Osteoblast (primary cell): Measurements from ENCODE around the gene SLC30A5. TPM values are rescaled to one million over a fixed set of nuclear protein-coding genes. Genes with fewer than 3 reads are reported as not detected.
"Not testable (repeated sequence)": the region's sequence is repeated elsewhere in the genome, so short reads cannot be mapped to it uniquely, and the experiment has no call there.

Experiments used
- DNase-seq: peaks from one replicate; pipeline ENCODE4 v3.0.0; 2011; ENCODE audit warnings: low spot score, mixed read lengths; ENCODE audit not compliant: insufficient read length; ENCODE audit errors: missing footprints
- H2AFZ ChIP-seq: 2 replicates; pipeline ENCODE4 v1.6.0; 2011; ENCODE audit warnings: mild to moderate bottlenecking, low read length
- H3K27ac ChIP-seq: 2 replicates; pipeline ENCODE4 v1.5.1; 2011; ENCODE audit warnings: mild to moderate bottlenecking, low read depth, low read length, moderate library complexity
- H3K27me3 ChIP-seq: 2 replicates; pipeline ENCODE4 v1.6.0; 2012; ENCODE audit warnings: mild to moderate bottlenecking, control low read depth, inconsistent platforms, low read length, moderate library complexity; ENCODE audit not compliant: insufficient read depth
- H3K36me3 ChIP-seq: 2 replicates; pipeline ENCODE4 v1.5.1; 2011; ENCODE audit warnings: mild to moderate bottlenecking, low read length, control low read depth, moderate library complexity; ENCODE audit not compliant: insufficient read depth
- H3K4me1 ChIP-seq: 2 replicates; pipeline ENCODE4 v1.5.1; 2011; ENCODE audit warnings: mild to moderate bottlenecking, low read length, control low read depth, moderate library complexity; ENCODE audit not compliant: insufficient read depth
- H3K4me2 ChIP-seq: 2 replicates; pipeline ENCODE4 v1.6.0; 2011; ENCODE audit warnings: mild to moderate bottlenecking, low read length; ENCODE audit not compliant: insufficient read depth
- H3K4me3 ChIP-seq: fragments of 200-600 bp; sonication (generic); 3 replicates; pipeline ENCODE4 v1.5.1; 2012; ENCODE audit warnings: mild to moderate bottlenecking, low read length, inconsistent platforms; ENCODE audit not compliant: insufficient read depth
- H3K79me2 ChIP-seq: 2 replicates; pipeline ENCODE4 v1.6.0; 2012; ENCODE audit warnings: mild to moderate bottlenecking, low read length, control low read depth, inconsistent platforms; ENCODE audit not compliant: insufficient read depth
- H3K9me3 ChIP-seq: 2 replicates; pipeline ENCODE4 v1.5.1; 2011; ENCODE audit warnings: low read depth, low read length, control low read depth
- H4K20me1 ChIP-seq: 2 replicates; pipeline ENCODE4 v1.6.0; 2012; ENCODE audit warnings: mild to moderate bottlenecking, low read length, control low read depth; ENCODE audit not compliant: insufficient read depth
- CTCF ChIP-seq: IDR thresholded peaks from 2 replicates; pipeline ENCODE4 v1.5.1; 2011; ENCODE audit warnings: mild to moderate bottlenecking, low read depth, low read length, moderate library complexity; ENCODE audit errors: extremely low read depth
- total RNA-seq: library from RNA; depleted of rRNA; stranded (reverse); fragments of >200 nt; gene quantifications from 2 replicates; pipeline ENCODE4 v1.2.3, GENCODE V29; 2012

The SLC30A5 gene
- total RNA-seq, 1 donor, result 42.0 TPM

GRCh38 chr5:69103521-69103920, 9.7 kb downstream of the SLC30A5 start:
- no peaks in the 10 kb centered on the region for H3K27me3 ChIP-seq
- H4K20me1 ChIP-seq, result peaks cover 4% of the 10 kb centered on the region
- no peaks in the 10 kb centered on the region for H3K9me3 ChIP-seq
- TF ChIP-seq CTCF, result no peak
- no peak overlapping the region for H3K4me2 ChIP-seq
- peaks cover 33% of the 10 kb centered on the region for H3K79me2 ChIP-seq
- no peak overlapping the region for H3K4me3 ChIP-seq
- no peak overlapping the region for H3K27ac ChIP-seq
- H3K4me1 ChIP-seq, result no peaks in the 10 kb centered on the region
- H3K36me3 ChIP-seq, result peaks cover 44% of the 10 kb centered on the region
- DNase-seq, result no peak
- no peak overlapping the region for H2AFZ ChIP-seq

- H3K27me3 ChIP-seq, result no peaks in the 10 kb centered on the region
- H4K20me1 ChIP-seq, result no peaks in the 10 kb centered on the region
- H3K79me2 ChIP-seq, result peaks cover 12% of the 10 kb centered on the region
- H3K4me1 ChIP-seq, result no peaks in the 10 kb centered on the region
- DNase-seq, result no peak
- H3K9me3 ChIP-seq, result no peaks in the 10 kb centered on the region
- peaks cover 56% of the 10 kb centered on the region for H3K36me3 ChIP-seq
- H3K4me3 ChIP-seq, result no peak overlapping the region
- no peak overlapping the region for H2AFZ ChIP-seq
- no peak overlapping the region for H3K4me2 ChIP-seq
- TF ChIP-seq CTCF, result no peak
- no peak overlapping the region for H3K27ac ChIP-seq
These were observed 12.4 kb downstream of the SLC30A5 start for GRCh38 chr5:69105996-69106906.

- not testable (repeated sequence) for H2AFZ ChIP-seq, H3K27me3 ChIP-seq, H3K9me3 ChIP-seq, H4K20me1 ChIP-seq, H3K79me2 ChIP-seq, H3K4me1 ChIP-seq, DNase-seq, H3K4me2 ChIP-seq, H3K27ac ChIP-seq, H3K4me3 ChIP-seq
- H3K36me3 ChIP-seq, result peaks cover 62% of the 10 kb centered on the region
These were observed 14.6 kb downstream of the SLC30A5 start for GRCh38 chr5:69108367-69108766.

GRCh38 chr5:69113851-69114250, 20.0 kb downstream of the SLC30A5 start:
- Histone ChIP-seq H3K4me2 (no peak overlapping the region), H3K36me3 (peaks cover 53% of the 10 kb centered on the region)

More at GRCh38 chr5:69113851-69114250, 20.0 kb downstream of the SLC30A5 start:
- Histone ChIP-seq H3K27ac (no peak overlapping the region), H3K4me3 (no peak overlapping the region), H2AFZ (no peak overlapping the region), H3K27me3 (no peaks in the 10 kb centered on the region), H3K79me2 (no peaks in the 10 kb centered on the region), H3K9me3 (no peaks in the 10 kb centered on the region), H4K20me1 (no peaks in the 10 kb centered on the region), H3K4me1 (no peaks in the 10 kb centered on the region)
- TF ChIP-seq CTCF, result no peak
- no peak for DNase-seq
